Stimulated activated CD8-positive, alpha-beta memory T cell treated with anti-CD3 and anti-CD28 coated beads, Interleukin-12 subunit alpha, Interleukin-12 subunit beta, amount 100 ng/mL, for 4 hours (primary cell): Measurements from ENCODE around the gene OR2A2.

Experiments used
- DNase-seq: peaks from one replicate; pipeline ENCODE4 v3.0.0-alpha.2; 2020; ENCODE audit warnings: low read depth

Gene OR2A2

GRCh38 chr7:144142187-144142586 lies 32.8 kb downstream of the OR2A2 start:
- no peak for DNase-seq

GRCh38 chr7:144144426-144144825 lies 35.0 kb downstream of the OR2A2 start:
- DNase-seq: no peak

GRCh38 chr7:144148224-144148827 lies 38.9 kb downstream of the OR2A2 start:
- DNase-seq: no peak

GRCh38 chr7:144158861-144159260 lies 49.5 kb downstream of the OR2A2 start:
- DNase-seq: no peak
